ENCODE data around the gene PRKCH.

- TF ChIP-seq CTCF (conservative IDR thresholded peaks at IDR 0.05; ENCODE audit: low read depth, low read length), result no peak
- no peak for TF ChIP-seq EZH2phosphoT487 (IDR thresholded peaks at IDR 0.05; ENCODE audit: borderline replicate concordance, low read length)
- TF ChIP-seq EZH2 (IDR thresholded peaks at IDR 0.05; ENCODE audit: low read length, unreplicated experiment), result no peak
Measured at GRCh38 chr14:61322799-61323290, 1.5 kb downstream of the PRKCH start.
